GM12864 (cell line): ENCODE measurements around the gene CCDC74B.
"Not testable (repeated sequence)": the region's sequence is repeated elsewhere in the genome, so short reads cannot be mapped to it uniquely, and the experiment has no call there.

Experiments
- DNase-seq: peaks from one replicate; pipeline ENCODE4 v3.0.0-alpha.2; 2011; ENCODE audit warnings: low read depth
- H3K4me3 ChIP-seq: 2 replicates; pipeline ENCODE4 v1.5.1; 2011; ENCODE audit warnings: mild to moderate bottlenecking, low read depth, low read length, control low read depth
- TF ChIP-seq, protein P1 (sequence below): IDR thresholded peaks from 2 replicates; pipeline ENCODE4 v1.5.1; 2011; ENCODE audit warnings: low read depth, mild to moderate bottlenecking, moderate library complexity, low read length, control low read depth, inconsistent platforms; ENCODE audit errors: missing control alignments

Gene CCDC74B

DNA sequence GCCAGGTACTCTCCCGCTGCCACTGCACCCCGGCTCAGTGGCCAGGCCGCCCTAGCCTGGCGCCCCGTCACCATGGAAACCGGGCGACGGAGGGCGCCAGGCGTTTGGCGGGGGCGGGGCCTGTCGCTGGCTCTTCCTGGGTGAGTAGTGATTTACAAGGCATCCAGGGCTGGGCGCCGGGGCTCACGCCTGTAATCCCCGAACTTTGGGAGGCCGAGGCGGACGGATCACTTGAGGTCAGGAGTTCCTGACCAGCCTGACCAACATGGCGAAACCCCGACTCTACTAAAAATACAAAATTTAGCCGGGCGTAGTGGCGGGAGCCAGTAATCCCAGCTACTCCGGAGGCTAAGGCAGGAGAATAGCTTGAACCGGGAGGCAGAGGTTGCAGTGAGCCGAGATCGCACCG lies at the start of gene CCDC74B:
Gene CCDC74B (minus strand): TSS at position 107 of the 409 bp plus-strand sequence. CDS start 116 bp downstream, outside the sequence.
- DNase-seq, result not testable (repeated sequence)
- peak within 1 kb of the TSS; percentile 51 for H3K4me3 ChIP-seq

DNA sequence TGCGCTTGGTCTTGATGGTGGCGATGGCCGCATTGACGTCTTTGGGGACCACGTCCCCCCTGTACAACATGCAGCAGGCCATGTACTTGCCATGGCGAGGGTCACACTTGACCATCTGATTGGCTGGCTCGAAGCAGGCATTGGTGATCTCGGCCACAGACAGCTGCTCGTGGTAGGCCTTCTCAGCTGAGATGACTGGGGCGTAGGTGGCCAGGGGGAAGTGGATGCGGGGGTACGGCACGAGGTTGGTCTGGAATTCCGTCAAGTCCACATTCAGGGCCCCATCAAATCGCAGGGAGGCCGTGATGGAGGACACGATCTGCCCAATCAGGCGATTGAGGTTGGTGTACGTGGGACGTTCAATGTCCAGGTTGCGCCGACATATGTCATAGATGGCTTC lies 48.9 kb upstream of the CCDC74B start:
- DNase-seq, result not testable (repeated sequence)

DNA sequence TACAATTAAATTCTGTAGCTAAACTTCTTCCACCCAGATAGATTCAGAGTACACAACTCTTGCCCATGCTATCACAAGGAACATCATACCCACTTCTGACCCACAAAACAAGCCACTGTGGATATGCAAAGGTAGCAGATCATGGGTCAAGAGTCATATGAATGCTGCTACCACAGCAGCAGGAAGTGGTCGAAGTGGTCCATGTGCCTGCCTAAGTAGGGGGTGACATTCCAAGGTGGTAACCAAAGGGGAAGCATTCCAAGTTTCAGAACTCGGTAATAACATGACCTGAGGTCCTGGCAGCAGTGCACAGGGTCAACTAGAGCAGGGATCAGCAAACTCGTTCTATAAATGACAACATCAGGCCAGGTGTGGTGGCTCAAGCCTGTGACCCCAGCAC lies 47.5 kb upstream of the CCDC74B start:
- not testable (repeated sequence) for H3K4me3 ChIP-seq

More for the DNA sequence above, 48.9 kb upstream of the CCDC74B start:
- not testable (repeated sequence) for H3K4me3 ChIP-seq

DNA sequence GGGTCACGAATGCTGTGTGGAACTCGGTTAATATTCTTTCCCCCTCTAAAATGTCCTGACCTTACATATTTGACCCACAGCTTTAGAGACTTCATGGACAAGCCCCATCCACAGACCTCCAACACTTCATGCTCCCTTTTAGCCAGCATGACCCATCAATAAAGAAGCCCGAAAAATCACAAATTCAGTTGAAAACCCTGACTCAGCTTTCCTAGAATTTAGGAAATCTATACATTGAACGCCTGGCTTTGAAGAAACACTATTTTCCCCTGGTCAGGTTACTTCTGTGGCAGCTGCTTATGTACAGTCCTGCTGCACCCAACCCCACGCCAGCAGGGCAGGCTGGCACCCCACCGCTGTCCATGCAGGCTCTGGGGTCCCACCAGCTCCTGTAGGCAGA lies 46.4 kb upstream of the CCDC74B start:
- DNase-seq, H3K4me3 ChIP-seq: not testable (repeated sequence)

More for the DNA sequence above, 47.5 kb upstream of the CCDC74B start:
- DNase-seq, result not testable (repeated sequence)

DNA sequence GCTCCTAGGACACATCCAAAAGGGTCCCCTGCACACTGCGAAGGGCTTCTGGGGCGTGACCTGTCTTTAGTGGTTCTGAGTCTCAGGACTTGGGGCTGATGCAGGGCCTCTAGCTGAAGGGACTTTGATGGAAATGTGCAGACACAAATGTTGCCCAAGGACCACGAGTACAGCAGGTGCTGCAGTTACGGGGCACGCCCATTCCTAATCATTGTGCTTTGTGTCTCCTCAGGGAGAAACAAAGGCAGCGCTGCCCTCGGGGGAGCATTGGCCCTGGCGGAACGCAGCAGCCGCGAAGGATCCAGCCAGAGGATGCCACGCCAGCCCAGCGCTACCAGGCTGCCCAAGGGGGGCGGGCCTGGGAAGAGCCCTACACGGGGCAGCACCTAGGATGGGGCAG lies 45.3 kb upstream of the CCDC74B start:
- TF ChIP-seq, protein P1, sequence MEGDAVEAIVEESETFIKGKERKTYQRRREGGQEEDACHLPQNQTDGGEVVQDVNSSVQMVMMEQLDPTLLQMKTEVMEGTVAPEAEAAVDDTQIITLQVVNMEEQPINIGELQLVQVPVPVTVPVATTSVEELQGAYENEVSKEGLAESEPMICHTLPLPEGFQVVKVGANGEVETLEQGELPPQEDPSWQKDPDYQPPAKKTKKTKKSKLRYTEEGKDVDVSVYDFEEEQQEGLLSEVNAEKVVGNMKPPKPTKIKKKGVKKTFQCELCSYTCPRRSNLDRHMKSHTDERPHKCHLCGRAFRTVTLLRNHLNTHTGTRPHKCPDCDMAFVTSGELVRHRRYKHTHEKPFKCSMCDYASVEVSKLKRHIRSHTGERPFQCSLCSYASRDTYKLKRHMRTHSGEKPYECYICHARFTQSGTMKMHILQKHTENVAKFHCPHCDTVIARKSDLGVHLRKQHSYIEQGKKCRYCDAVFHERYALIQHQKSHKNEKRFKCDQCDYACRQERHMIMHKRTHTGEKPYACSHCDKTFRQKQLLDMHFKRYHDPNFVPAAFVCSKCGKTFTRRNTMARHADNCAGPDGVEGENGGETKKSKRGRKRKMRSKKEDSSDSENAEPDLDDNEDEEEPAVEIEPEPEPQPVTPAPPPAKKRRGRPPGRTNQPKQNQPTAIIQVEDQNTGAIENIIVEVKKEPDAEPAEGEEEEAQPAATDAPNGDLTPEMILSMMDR, result no peak
- no peak for DNase-seq
- H3K4me3 ChIP-seq, result no peak overlapping the region

DNA sequence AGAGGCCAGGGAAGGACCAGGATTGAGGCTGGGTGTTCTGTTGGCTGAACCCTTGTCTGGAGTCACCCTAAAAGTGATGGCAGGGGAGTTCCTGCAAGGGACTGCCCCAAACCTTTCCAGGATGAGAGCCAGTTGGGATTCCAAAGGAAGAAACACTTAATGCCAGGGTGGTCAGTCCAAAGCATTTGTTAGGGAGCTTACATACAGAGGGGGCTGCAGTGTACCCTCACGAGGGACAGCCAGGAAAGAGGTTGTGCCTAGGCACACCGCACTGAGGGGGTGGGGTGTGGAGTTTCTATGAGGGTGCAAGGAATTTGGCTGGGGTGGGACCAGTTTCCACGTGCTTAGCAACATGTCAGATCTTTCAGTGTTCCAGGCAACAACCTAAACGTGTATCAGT lies 44.0 kb upstream of the CCDC74B start:
- not testable (repeated sequence) for DNase-seq, H3K4me3 ChIP-seq

DNA sequence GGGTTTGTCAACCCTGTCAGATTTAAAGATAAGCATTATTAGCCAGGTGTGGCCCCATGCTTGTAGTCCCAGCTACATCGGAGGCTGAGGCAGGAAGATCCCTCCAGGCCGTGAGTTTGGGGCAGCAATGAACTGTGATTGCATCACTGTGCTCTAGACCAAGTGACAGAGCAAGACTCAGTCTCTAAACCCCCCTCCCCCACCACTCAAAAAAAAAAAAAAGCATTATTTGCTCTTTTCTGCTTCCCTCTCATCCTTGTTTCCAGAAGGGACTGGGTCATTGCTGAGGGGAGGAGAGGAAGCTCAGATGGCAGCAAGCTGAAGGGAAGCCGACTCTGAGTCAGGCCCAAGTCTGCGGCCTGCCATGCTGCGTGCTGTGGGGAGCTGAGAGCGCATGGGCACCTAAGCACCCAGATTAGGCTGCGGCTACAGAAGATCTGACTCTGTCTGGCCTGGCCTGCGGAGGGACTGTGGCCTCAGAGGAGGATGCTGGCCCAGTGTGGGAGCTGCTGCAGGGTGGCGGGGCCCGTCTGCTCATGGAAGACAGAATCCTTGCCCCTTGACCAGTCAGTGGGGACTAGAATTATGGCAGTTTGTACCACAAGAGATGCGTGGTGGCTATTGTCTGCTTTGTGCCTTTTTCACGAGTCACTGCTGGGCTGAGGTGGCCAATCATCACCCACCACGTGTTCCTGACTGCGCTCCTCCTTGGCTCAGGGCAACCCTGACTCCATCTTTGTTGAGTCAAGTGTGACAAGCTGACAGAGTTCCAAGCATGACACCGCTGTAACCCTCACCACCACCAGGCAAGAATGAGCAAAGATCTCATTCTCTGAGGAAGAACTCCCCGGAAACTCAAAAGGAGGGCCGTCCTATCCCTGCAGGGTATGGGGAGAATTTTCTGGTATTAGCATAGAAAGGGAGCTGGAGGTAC lies 43.2 kb upstream of the CCDC74B start:
- not testable (repeated sequence) for DNase-seq

DNA sequence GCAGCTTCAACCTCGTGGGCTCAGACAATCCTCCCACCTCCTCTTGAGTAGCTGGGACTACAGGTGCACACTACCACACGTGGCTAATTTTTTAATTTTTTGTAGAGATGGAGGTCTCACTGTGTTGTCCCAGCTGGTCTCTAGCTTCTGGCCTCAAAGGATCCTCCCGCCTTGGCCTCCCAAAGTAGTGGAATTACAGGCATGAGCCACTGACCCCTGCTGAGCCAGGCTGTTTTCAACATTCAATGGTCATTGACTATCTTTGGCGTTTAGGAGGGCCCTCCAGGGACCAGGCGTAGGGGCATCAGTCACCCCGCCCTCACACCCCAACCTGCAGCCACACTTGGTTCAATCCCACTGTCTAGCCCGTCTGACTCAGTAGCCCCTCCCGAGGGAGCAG lies 42.4 kb upstream of the CCDC74B start:
- DNase-seq, result no peak
- H3K4me3 ChIP-seq, result no peak overlapping the region
- TF ChIP-seq, protein P1, result no peak

More for the DNA sequence above, 43.2 kb upstream of the CCDC74B start:
- not testable (repeated sequence) for H3K4me3 ChIP-seq

DNA sequence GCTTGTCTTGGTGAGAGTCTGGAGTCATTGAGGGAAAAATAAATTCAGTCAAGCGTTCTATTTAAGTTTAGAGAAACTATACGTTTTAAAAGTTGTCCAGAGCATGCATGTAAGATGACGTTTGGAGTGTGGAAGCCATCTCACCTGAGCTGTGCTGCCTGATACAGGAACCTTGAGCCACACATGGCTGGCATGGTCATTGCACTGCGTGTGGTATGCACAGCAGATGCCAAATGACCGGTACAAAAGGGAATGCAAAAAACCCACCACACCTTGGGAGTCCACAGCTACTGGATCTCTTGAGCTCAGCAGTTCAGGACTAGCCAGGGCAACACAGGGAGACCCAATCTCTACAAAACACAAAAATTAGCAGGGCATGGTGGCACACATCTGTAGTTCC lies 41.5 kb upstream of the CCDC74B start:
- H3K4me3 ChIP-seq, result no peak overlapping the region
- TF ChIP-seq, protein P1, result no peak
- no peak for DNase-seq

DNA sequence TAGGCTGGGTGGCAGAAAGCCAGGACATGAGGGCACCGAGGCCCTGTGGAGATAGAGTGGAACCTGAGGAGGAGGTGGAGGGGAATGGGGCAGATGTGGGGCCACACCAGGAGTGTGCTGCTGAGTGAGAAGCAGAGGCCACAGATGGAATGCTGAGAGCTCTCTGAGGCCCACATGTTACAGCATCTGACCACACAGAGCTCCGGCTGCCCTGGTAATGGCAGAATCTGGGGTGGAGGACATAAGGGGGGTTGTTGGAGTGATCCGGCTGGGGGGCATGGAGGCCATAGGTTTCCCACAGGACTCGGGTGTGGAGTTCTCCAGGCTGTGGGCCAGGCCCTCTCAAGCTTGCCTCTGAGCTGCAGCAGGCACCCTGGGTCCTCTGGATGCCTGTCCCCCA lies 41.0 kb upstream of the CCDC74B start:
- DNase-seq, result no peak
- TF ChIP-seq, protein P1, result no peak
- H3K4me3 ChIP-seq, result no peak overlapping the region
